ENCODE results near the gene PLD4. TPM values are rescaled to one million over a fixed set of nuclear protein-coding genes. Genes with fewer than 3 reads are reported as not detected.

PLD4 gene
- total and polyA plus RNA-seq, 9 of the 15 experiments (the other 6 are each of a cell fraction or from before 2014, with no cell fraction given) = 0.18 to 0.24 TPM; not detected in 7

DNA sequence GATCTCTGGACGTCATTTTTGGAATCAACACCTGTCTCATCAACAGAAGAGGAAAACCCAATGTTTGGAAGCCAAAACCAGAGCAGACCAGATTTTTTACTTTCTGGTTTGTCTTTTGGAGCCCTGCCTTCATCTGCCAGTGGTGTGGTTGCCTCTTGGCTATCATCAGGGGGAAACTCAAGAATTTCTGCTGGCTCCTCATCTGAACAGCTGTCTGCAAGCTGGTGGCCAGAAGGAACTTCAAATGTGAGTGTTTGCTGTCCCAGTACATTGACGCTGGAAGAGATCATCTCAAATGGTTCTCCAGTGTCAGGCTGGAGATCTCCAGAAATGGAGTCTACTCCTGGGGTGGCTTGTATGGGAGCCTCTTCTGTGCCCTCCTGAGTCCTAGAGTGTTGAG, 13.8 kb downstream of the PLD4 start (continued):
- no peak for TF ChIP-seq ZNF24 (IDR thresholded peaks at IDR 0.05)

DNA sequence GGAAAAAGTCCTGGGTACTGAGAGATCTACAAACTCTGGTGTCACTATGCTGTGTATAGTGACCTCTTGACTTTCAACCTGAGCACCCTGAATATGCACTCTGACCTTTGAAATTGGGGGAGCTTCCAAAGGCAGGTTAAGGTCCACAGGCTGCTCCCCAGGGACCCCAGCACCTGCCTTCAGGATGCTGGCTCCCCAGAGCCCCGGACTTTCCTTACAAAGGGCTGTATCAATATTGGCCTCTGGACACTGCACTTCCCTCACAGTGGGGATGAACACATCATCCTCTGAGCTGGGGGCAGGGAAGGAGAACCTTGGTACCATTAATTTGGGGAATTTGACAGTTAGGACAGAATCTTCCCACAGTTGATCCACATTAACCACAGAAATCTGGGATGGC, 14.3 kb downstream of the PLD4 start:
- intact Hi-C loops (cut with micrococcal nuclease) (no loop called here), in situ Hi-C loops (cut with MboI) (no loop called here)
- H3K27me3 ChIP-seq (ENCODE audit: control insufficient read depth in 2 of 2, insufficient read depth in 2 of 2, low read length in 2 of 2) = peaks cover 5 to 59% of the 10 kb centered on the region in 2 experiments; a peak in 4 of 5 replicates
- ChIA-PET POLR2A (interaction anchor here (0.6 to 0.7 kb wide), 2 partner anchors 11 to 33 kb away, joined by 3 read pairs; no protein-coding TSS in a partner anchor), CTCF (ENCODE audit: low intra/inter-chr PET ratio) (no interaction called here)
- TF ChIP-seq CTBP1 (IDR thresholded peaks at IDR 0.05; ENCODE audit: borderline replicate concordance) (no peak), SPI1 (IDR thresholded peaks at IDR 0.05; ENCODE audit: borderline replicate concordance, low read depth, low read length) (no peak), ZNF24 (IDR thresholded peaks at IDR 0.05) (no peak), HDAC6 (IDR thresholded peaks at IDR 0.05; ENCODE audit: low read depth, low read length) (no peak), MCM3 (IDR thresholded peaks at IDR 0.05) (no peak), CAMTA2 (CRISPR knock-in tag; conservative IDR thresholded peaks at IDR 0.05) (no peak), NFRKB (IDR thresholded peaks at IDR 0.05; ENCODE audit: low read depth) (no peak), HDAC1 (IDR thresholded peaks at IDR 0.05) (no peak), RBM15 (IDR thresholded peaks at IDR 0.05; ENCODE audit: insufficient read depth, low read length) (no peak), HDAC2 (IDR thresholded peaks at IDR 0.05) (no peak), SMAD1 (IDR thresholded peaks at IDR 0.05; ENCODE audit: low read depth, low read length, partially characterized antibody) (no peak)
- TF ChIP-seq, protein P1, sequence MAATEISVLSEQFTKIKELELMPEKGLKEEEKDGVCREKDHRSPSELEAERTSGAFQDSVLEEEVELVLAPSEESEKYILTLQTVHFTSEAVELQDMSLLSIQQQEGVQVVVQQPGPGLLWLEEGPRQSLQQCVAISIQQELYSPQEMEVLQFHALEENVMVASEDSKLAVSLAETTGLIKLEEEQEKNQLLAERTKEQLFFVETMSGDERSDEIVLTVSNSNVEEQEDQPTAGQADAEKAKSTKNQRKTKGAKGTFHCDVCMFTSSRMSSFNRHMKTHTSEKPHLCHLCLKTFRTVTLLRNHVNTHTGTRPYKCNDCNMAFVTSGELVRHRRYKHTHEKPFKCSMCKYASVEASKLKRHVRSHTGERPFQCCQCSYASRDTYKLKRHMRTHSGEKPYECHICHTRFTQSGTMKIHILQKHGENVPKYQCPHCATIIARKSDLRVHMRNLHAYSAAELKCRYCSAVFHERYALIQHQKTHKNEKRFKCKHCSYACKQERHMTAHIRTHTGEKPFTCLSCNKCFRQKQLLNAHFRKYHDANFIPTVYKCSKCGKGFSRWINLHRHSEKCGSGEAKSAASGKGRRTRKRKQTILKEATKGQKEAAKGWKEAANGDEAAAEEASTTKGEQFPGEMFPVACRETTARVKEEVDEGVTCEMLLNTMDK (IDR thresholded peaks at IDR 0.05; ENCODE audit: borderline replicate concordance, insufficient read depth, low read depth, low read length, poor library complexity, severe bottlenecking) = no peak
- TF ChIP-seq, protein P2, sequence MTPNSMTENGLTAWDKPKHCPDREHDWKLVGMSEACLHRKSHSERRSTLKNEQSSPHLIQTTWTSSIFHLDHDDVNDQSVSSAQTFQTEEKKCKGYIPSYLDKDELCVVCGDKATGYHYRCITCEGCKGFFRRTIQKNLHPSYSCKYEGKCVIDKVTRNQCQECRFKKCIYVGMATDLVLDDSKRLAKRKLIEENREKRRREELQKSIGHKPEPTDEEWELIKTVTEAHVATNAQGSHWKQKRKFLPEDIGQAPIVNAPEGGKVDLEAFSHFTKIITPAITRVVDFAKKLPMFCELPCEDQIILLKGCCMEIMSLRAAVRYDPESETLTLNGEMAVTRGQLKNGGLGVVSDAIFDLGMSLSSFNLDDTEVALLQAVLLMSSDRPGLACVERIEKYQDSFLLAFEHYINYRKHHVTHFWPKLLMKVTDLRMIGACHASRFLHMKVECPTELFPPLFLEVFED (CRISPR knock-in tag; conservative IDR thresholded peaks at IDR 0.05) = no peak
- TF ChIP-seq, protein P3, sequence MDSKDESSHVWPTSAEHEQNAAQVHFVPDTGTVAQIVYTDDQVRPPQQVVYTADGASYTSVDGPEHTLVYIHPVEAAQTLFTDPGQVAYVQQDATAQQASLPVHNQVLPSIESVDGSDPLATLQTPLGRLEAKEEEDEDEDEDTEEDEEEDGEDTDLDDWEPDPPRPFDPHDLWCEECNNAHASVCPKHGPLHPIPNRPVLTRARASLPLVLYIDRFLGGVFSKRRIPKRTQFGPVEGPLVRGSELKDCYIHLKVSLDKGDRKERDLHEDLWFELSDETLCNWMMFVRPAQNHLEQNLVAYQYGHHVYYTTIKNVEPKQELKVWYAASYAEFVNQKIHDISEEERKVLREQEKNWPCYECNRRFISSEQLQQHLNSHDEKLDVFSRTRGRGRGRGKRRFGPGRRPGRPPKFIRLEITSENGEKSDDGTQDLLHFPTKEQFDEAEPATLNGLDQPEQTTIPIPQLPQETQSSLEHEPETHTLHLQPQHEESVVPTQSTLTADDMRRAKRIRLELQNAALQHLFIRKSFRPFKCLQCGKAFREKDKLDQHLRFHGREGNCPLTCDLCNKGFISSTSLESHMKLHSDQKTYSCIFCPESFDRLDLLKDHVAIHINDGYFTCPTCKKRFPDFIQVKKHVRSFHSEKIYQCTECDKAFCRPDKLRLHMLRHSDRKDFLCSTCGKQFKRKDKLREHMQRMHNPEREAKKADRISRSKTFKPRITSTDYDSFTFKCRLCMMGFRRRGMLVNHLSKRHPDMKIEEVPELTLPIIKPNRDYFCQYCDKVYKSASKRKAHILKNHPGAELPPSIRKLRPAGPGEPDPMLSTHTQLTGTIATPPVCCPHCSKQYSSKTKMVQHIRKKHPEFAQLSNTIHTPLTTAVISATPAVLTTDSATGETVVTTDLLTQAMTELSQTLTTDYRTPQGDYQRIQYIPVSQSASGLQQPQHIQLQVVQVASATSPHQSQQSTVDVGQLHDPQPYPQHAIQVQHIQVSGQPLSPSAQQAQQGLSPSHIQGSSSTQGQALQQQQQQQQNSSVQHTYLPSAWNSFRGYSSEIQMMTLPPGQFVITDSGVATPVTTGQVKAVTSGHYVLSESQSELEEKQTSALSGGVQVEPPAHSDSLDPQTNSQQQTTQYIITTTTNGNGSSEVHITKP (IDR thresholded peaks at IDR 0.05; ENCODE audit: partially characterized antibody) = no peak
- H4K20me1 ChIP-seq (replicated peaks; ENCODE audit: control insufficient read depth, insufficient read depth, low read length) = no peaks in the 10 kb centered on the region; the same call in 1 of the 2 replicates
- no peaks in the 10 kb centered on the region for H3K9me3 ChIP-seq (replicated peaks; ENCODE audit: control insufficient read depth, insufficient read depth, low read depth, low read length)
- no peak overlapping the region for H3K4me2 ChIP-seq (ENCODE audit: insufficient read depth, low read length)
- DNase-seq (ENCODE audit: extremely low read depth in 1 of 4, low spot score in 3 of 4) = no peak
- H3K27ac ChIP-seq (ENCODE audit: extremely low read depth, low read depth, low read length) = no peak overlapping the region
- H3K9me1 ChIP-seq (ENCODE audit: control insufficient read depth, insufficient read depth, low read length) = no peaks in the 10 kb centered on the region
- BruUV-seq (replicated peaks) = no TSS peak
- ATAC-seq = no peak
- no peaks in the 10 kb centered on the region; a peak in 1 of 5 replicates for H3K4me1 ChIP-seq (replicated peaks in 1 of 2; ENCODE audit: control insufficient read depth in 2 of 2, insufficient read depth in 2 of 2, low read length in 2 of 2)
- no peaks in the 10 kb centered on the region for H3K36me3 ChIP-seq (ENCODE audit: control insufficient read depth, insufficient read depth, low read length)
- no peak overlapping the region for H3K9ac ChIP-seq (ENCODE audit: insufficient read depth in 1 of 2, low read depth in 2 of 2, low read length in 2 of 2)
- no peak for FAIRE-seq
- H2AFZ ChIP-seq (ENCODE audit: low read depth, low read length) = no peak overlapping the region
- H3K79me2 ChIP-seq (ENCODE audit: control insufficient read depth, insufficient read depth, low read length) = no peaks in the 10 kb centered on the region
- H3K4me3 ChIP-seq = no peak overlapping the region
- no CpG with 5 or more reads among the region's 1 CpG for WGBS (ENCODE audit: insufficient coverage, low coverage, missing lambda C conversion rate)
